Activated CD4-positive, alpha-beta T cell treated with anti-CD3 and anti-CD28 coated beads, Interleukin-2, amount 10 ng/mL, durations not matched to agents 7 days and 5 days (primary cell): Measurements from ENCODE around the gene KMT5B. TPM values are rescaled to one million over a fixed set of nuclear protein-coding genes. Genes with fewer than 3 reads are reported as not detected.

Experiments
- CTCF ChIA-PET: fragments of 350-600 bp; sonication (Branson Sonifier 250); formaldehyde crosslinking; loops from one replicate; lab custom pipeline; 2021; ENCODE audit warnings: antibody characterized with exemption; lab: Charles Lee
- POLR2A ChIA-PET: fragments of 350-600 bp; sonication (Branson Sonifier 250); formaldehyde crosslinking; loops from one replicate; lab custom pipeline; 2021; ENCODE audit warnings: antibody characterized with exemption; lab: Charles Lee
- DNase-seq: peaks from one replicate; pipeline ENCODE4 v3.0.0-alpha.2; 2020
- H3K27ac Mint-ChIP-seq: one replicate; pipeline ENCODE4 v1.8.0; 2021; ENCODE audit warnings: mild to moderate bottlenecking, moderate library complexity, mixed read lengths
- H3K27me3 Mint-ChIP-seq: one replicate; pipeline ENCODE4 v1.8.0; 2021; ENCODE audit warnings: mixed read lengths
- H3K36me3 Mint-ChIP-seq: one replicate; pipeline ENCODE4 v1.8.0; 2021; ENCODE audit warnings: low read depth, mixed read lengths
- H3K4me1 Mint-ChIP-seq: one replicate; pipeline ENCODE4 v1.8.0; 2021; ENCODE audit warnings: mixed read lengths
- H3K4me3 Mint-ChIP-seq: one replicate; pipeline ENCODE4 v1.8.0; 2021; ENCODE audit warnings: mild to moderate bottlenecking, moderate library complexity, mixed read lengths
- H3K9me3 Mint-ChIP-seq: one replicate; pipeline ENCODE4 v1.8.0; 2021; ENCODE audit warnings: mixed read lengths
- total RNA-seq, 2 experiments: library from RNA; stranded (reverse); gene quantifications; one replicate each; pipeline ENCODE4 v1.2.3, GENCODE V29; 2021

Gene KMT5B
- total RNA-seq, 2 experiments from 2014 or later = 28.1 to 28.5 TPM

DNA sequence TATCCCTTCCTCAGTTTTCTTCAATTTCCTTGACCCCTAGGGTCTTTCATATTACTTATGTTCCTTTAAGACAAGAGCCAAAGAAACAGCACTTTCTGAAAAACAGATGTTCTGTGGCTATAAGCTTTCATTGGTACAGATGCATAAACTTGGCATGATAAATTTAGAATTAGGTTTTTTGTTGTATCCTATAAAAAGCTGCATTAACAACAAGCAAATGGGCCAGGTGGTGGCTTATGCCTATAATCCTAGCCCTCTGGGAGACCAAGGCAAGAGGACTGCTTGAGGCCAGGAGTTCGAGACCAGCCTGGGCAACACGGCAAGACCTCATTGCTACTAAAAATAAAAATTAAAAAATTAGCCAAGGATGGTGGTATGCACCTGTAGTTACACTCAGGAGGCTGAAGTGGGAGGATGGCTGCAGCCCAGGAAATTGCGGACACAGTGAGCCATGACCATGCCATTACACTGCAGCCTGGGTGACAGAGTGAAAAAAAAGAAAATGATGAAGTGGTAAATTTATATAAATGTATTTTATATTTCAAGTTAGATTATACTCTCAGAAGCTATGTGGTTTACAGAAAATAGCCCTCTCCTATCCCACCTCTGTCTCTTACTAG lies 18.3 kb downstream of the KMT5B start:
- Mint-ChIP-seq H3K27ac (no peak overlapping the region), H3K36me3 (no peaks in the 10 kb centered on the region), H3K4me3 (no peak overlapping the region), H3K9me3 (no peaks in the 10 kb centered on the region), H3K27me3 (no peaks in the 10 kb centered on the region), H3K4me1 (peaks cover 7% of the 10 kb centered on the region)
- CTCF ChIA-PET = interaction anchor here (0.5 to 1.0 kb wide), 2 partner anchors 14 to 33 kb away, joined by 3 read pairs; no protein-coding TSS in a partner anchor
- POLR2A ChIA-PET = no interaction called here
- no peak for DNase-seq

DNA sequence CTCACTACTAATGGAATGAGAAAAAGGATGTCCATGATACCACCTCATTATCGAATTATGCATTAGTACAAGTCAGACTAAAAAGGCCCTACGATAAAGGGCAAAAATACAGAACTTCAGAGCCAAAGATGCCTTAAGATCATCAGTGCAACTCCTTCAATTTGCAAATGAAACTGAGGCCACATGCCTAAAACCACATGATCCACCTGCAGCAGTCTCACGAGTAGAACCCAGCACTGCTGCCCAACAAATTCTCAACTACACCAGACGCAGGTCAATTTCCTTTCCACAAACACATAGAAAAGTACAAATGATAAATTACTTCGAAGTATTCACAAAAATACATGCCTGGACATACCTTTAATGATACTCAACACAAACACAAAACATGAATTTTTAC lies 20.1 kb downstream of the KMT5B start:
- ChIA-PET CTCF (interaction anchor here (0.7 kb wide), 1 partner anchor 391 kb away, joined by 5 read pairs; no protein-coding TSS in a partner anchor), POLR2A (interaction anchor here (0.7 kb wide), 1 partner anchor 11 kb away, joined by 16 read pairs; no protein-coding TSS in a partner anchor)
- Mint-ChIP-seq H3K27me3 (no peaks in the 10 kb centered on the region), H3K27ac (no peak overlapping the region), H3K36me3 (no peaks in the 10 kb centered on the region), H3K9me3 (no peaks in the 10 kb centered on the region), H3K4me1 (peaks cover 7% of the 10 kb centered on the region), H3K4me3 (no peak overlapping the region)
- no peak for DNase-seq

DNA sequence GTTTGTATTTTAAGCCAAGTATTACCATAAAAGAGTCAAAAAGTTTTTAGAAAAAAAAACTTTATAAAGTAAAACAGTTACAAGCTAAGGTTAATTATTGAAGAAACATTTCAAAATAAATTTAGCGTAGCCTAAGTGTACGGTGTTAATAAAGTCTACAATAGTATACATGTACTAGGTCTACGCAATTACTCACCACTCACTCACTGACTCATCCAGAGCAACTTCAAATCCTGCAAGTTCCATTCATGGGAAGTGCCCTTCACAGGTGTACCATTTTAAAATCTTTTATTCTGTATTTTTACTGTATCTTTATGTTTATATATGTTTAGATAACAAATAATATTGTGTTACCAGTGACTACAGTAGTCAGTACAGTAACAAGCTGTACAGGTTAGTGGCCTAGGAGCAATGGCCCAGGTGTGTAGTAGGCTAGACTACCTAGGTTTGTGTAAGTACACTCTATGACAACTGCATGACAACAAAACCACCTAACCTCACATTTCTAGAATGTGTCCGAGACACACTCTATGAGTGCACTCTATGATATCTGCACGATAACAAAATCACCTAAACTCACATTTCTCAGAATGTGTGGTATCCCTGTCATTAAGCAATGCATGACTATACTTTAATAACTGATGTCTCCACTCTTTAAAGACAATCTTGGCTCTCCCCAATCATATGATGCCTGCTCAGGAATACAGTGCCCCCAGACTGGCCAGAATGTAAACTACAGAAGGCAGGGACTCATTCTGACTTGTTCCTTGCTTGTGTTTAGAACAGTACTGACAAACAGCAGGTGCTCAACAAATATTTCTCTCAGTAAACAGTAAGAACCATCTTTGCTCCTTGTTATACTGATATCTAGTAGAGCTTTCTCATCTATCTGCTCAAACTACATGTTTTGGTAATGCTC lies 21.2 kb downstream of the KMT5B start:
- Mint-ChIP-seq H3K4me3 (no peak overlapping the region), H3K36me3 (no peaks in the 10 kb centered on the region), H3K9me3 (no peaks in the 10 kb centered on the region), H3K27ac (no peak overlapping the region), H3K4me1 (peaks cover 7% of the 10 kb centered on the region), H3K27me3 (no peaks in the 10 kb centered on the region)
- DNase-seq = no peak
- ChIA-PET POLR2A (no interaction called here), CTCF (interaction anchor here (1.7 kb wide), 1 partner anchor 17 kb away, joined by 6 read pairs; no protein-coding TSS in a partner anchor)

DNA sequence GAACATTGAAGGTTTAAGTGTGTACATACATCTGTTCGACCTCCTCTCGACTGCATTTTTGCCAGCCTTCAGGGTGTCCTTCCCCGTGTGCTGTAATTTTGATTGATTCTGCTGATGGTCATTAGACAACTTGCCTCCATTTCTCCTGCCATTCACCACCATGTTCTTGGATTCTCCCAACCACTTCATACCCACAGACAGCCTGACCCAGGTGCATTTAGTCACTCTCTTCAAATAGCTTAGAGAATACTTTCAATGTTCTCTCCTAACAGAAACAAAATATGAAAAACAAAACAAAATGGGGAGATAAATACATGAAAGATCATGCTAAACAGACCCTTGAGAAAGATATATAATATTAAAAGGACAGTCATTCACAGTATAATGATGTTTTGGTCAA lies 23.2 kb downstream of the KMT5B start:
- peaks cover 7% of the 10 kb centered on the region for H3K4me1 Mint-ChIP-seq
- DNase-seq = no peak
- peaks cover 1% of the 10 kb centered on the region for H3K36me3 Mint-ChIP-seq
- CTCF ChIA-PET = interaction anchor here (0.5 kb wide), 1 partner anchor 259 kb away, joined by 3 read pairs; no protein-coding TSS in a partner anchor
- H3K9me3 Mint-ChIP-seq = no peaks in the 10 kb centered on the region
- no peak overlapping the region for H3K4me3 Mint-ChIP-seq
- H3K27ac Mint-ChIP-seq = no peak overlapping the region
- no peaks in the 10 kb centered on the region for H3K27me3 Mint-ChIP-seq
- POLR2A ChIA-PET = no interaction called here

DNA sequence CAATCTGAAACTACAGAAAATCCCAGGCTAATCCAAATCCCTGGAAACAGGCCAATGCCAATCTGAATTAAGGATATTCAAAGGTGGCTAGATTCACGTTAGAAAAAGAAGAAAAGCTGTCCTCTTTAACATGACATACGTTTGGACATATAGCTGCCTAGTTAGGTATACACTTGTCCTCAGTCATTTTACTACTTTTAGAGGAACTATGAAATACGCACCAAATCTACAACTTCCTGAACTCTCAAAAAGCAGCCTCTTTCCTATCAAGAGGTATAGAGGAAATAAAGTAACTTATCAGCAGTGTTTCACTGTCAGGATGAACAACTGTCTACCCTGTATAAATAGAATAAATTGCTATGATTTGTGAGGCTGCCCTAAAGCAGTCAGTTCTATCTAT lies 24.0 kb downstream of the KMT5B start:
- H3K36me3 Mint-ChIP-seq = peaks cover 6% of the 10 kb centered on the region
- CTCF ChIA-PET = no interaction called here
- no peak overlapping the region for H3K27ac Mint-ChIP-seq
- H3K4me3 Mint-ChIP-seq = no peak overlapping the region
- peaks cover 7% of the 10 kb centered on the region for H3K4me1 Mint-ChIP-seq
- DNase-seq = no peak
- H3K9me3 Mint-ChIP-seq = no peaks in the 10 kb centered on the region
- POLR2A ChIA-PET = no interaction called here
- H3K27me3 Mint-ChIP-seq = no peaks in the 10 kb centered on the region

DNA sequence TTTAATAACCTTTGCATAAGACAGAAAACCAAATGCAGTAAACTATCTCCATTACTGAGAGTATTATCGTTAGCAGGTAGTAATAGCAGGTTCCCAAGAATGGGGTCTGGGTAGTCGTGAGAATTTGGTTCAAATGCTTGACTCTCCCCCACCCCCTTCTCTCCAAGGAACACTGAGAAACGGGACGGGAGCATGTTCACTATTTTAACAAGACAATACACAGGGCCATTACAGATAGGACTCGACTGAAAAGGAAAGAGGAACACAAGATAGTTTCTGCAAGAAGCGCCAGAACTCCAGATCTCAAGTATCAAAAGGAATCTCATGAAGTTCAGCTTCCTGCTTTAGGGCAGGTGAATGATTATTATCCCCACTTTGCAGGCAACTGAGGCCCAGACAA lies 27.0 kb downstream of the KMT5B start:
- POLR2A ChIA-PET = interaction anchor here (0.5 kb wide), 1 partner anchor 9 kb away, joined by 9 read pairs; no protein-coding TSS in a partner anchor
- no peaks in the 10 kb centered on the region for H3K4me1 Mint-ChIP-seq
- CTCF ChIA-PET = interaction anchor here (1.0 kb wide), 1 partner anchor 100 kb away, joined by 3 read pairs; no protein-coding TSS in a partner anchor
- DNase-seq = no peak
- no peaks in the 10 kb centered on the region for H3K9me3 Mint-ChIP-seq
- no peaks in the 10 kb centered on the region for H3K27me3 Mint-ChIP-seq
- H3K27ac Mint-ChIP-seq = no peak overlapping the region
- no peak overlapping the region for H3K4me3 Mint-ChIP-seq
- peaks cover 10% of the 10 kb centered on the region for H3K36me3 Mint-ChIP-seq

DNA sequence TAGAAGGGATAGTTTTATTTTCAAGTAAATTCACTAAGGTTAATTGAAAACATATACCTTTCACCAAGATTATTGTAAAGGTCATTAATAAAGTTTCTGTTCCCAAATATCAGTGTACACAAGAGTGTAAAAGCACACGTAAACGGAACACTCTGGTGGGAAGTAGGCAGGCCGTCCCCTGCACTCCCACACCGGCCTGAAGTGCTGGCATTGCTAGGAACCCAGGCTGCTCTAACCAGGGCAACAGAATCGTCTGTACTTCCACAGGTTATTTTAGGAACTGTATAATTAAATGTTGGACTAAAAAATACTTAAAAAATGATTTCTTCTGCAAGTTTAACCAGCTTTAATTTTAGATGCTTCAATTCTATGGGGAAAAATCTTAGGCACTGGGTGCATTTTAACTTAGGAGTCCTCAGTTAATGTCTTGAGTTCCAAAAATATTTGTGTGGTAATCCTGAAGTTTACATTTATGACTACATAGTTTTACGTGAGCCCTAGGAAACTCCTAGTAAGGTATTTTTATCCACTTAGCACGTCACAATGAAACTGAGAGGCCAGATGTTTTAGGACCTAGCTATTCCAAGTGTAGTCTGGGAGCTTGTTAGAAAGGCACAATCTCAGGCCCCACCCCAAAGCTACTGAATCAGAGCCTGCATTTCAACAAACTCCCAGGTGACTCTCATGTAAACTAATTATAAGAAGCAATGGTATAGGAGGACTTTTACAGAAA lies 31.2 kb downstream of the KMT5B start:
- Mint-ChIP-seq H3K27me3 (no peaks in the 10 kb centered on the region), H3K9me3 (no peaks in the 10 kb centered on the region), H3K27ac (no peak overlapping the region), H3K4me1 (no peaks in the 10 kb centered on the region), H3K4me3 (no peak overlapping the region), H3K36me3 (peaks cover 13% of the 10 kb centered on the region)
- no peak for DNase-seq
- ChIA-PET CTCF (interaction anchor here (0.7 kb wide), 1 partner anchor 9 kb away, joined by 7 read pairs; no protein-coding TSS in a partner anchor), POLR2A (interaction anchor here (0.6 kb wide), 1 partner anchor 11 kb away, joined by 16 read pairs; no protein-coding TSS in a partner anchor)

DNA sequence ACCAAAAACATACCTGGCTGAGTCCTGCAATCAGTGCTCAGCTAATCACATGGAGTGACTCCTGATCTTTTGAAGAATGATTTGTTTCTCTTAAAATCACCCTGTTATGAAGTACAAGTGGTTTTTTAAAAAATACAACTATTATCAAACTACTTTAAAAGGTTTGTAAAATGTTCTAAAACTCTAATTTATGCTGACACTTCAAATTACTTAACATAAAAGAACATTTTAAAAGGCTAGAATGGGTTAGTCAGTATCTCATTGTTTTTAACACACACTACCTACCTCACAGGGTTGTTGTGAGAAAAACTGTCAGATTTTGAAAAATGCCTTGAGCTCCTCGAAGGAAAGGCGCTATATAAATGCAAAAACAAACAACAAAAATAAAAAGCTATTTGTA lies 33.2 kb downstream of the KMT5B start:
- no peaks in the 10 kb centered on the region for H3K9me3 Mint-ChIP-seq

DNA sequence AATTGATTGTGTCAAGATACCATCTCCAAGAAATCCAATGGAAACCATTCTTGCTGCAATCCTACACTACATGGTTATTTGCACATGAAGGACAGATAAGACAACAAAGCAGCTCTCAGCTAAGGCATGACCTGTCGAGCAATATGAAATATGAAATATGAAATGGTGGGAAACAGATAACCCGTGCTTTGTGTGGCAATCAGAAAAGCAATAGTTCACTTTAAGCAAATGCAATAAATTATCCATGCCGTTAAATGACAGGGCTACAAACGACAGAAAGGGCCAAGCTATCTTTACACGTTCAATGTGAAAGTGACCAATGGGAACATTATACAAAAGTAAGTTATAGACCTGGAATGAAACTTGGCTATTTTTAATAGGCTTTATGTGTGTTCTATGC lies 35.2 kb downstream of the KMT5B start:
- Mint-ChIP-seq H3K27me3 (no peaks in the 10 kb centered on the region), H3K27ac (no peak overlapping the region), H3K4me1 (no peaks in the 10 kb centered on the region), H3K36me3 (peaks cover 18% of the 10 kb centered on the region), H3K4me3 (no peak overlapping the region), H3K9me3 (no peaks in the 10 kb centered on the region)
- ChIA-PET POLR2A (no interaction called here), CTCF (interaction anchor here (0.9 to 1.3 kb wide), 3 partner anchors 13 to 32 kb away, joined by 4 read pairs; no protein-coding TSS in a partner anchor)
- no peak for DNase-seq

More for the DNA sequence above, 33.2 kb downstream of the KMT5B start:
- Mint-ChIP-seq H3K36me3 (peaks cover 15% of the 10 kb centered on the region), H3K27ac (no peak overlapping the region), H3K4me3 (no peak overlapping the region), H3K27me3 (no peaks in the 10 kb centered on the region), H3K4me1 (no peaks in the 10 kb centered on the region)
- POLR2A ChIA-PET = no interaction called here
- CTCF ChIA-PET = no interaction called here
- no peak for DNase-seq

DNA sequence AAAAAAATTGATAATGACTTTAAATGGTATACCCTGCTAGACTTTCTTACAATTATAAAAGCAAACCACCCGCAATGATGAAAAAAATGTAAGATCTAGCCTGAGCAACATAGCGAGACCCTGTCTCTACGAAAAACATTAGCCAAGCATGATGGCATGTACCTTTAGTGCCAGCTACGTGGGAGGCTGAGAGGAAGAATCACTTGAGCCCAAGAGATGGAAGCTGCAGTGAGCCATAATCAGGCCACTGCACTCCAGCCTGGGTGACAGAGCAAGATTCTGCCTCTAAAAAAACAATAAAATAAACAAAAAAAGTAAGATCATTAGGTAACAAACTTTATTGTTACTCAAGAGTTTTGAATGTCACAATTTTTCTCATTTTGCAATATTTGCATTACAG lies 39.2 kb downstream of the KMT5B start:
- no peak overlapping the region for H3K27ac Mint-ChIP-seq
- ChIA-PET POLR2A (interaction anchor here (0.5 kb wide), 1 partner anchor 64 kb away, joined by 4 read pairs; no protein-coding TSS in a partner anchor), CTCF (interaction anchor here (0.6 kb wide), 1 partner anchor 87 kb away, joined by 3 read pairs; no protein-coding TSS in a partner anchor)
- no peak overlapping the region for H3K4me3 Mint-ChIP-seq
- DNase-seq = no peak
- peaks cover 27% of the 10 kb centered on the region for H3K36me3 Mint-ChIP-seq
- H3K9me3 Mint-ChIP-seq = no peaks in the 10 kb centered on the region
- H3K4me1 Mint-ChIP-seq = no peaks in the 10 kb centered on the region
- no peaks in the 10 kb centered on the region for H3K27me3 Mint-ChIP-seq

DNA sequence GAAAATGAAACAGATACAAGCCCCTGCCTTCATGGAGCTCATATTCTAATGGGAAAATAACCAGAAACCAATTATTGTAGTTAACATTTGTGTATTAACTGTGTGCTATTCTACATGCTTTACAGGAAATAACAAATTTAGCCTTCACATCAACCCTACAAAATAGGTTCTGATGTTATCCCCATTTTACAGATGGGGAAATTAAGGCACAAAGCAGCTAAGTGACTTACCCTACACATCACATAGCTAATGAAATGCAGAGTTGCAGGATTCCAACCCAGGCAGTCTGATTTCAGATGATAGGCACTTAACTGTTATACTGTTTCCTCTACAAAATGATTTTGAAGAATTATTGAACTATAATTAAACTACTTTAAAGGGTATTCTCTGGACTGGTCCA lies 43.7 kb downstream of the KMT5B start:
- H3K27ac Mint-ChIP-seq = no peak overlapping the region
- H3K36me3 Mint-ChIP-seq = peaks cover 27% of the 10 kb centered on the region

DNA sequence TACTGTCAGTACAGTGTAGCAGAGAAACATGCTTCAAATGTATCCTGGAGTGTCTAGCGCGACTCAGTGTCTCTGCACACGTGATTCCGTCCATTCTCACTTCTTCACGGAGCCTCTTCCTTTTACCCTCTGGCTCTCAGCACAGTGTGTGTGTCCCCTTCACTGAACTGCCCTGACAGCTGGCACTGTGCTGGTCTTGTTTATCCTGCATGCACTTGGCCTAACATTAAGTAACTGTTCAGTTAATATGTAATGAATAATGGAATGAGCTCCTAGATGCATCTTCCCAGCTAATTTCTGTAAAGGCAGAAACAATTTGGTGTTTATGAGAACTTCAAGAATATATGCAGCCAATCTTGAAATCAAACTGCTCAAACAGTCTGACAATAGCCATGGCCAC lies 44.4 kb downstream of the KMT5B start:
- H3K27me3 Mint-ChIP-seq = no peaks in the 10 kb centered on the region
- DNase-seq = no peak
- H3K27ac Mint-ChIP-seq = no peak overlapping the region
- ChIA-PET CTCF (no interaction called here), POLR2A (no interaction called here)
- H3K9me3 Mint-ChIP-seq = no peaks in the 10 kb centered on the region
- no peaks in the 10 kb centered on the region for H3K4me1 Mint-ChIP-seq
- H3K4me3 Mint-ChIP-seq = no peak overlapping the region
- H3K36me3 Mint-ChIP-seq = peaks cover 19% of the 10 kb centered on the region

More for the DNA sequence above, 43.7 kb downstream of the KMT5B start:
- Mint-ChIP-seq H3K27me3 (no peaks in the 10 kb centered on the region), H3K9me3 (no peaks in the 10 kb centered on the region), H3K4me1 (no peaks in the 10 kb centered on the region), H3K4me3 (no peak overlapping the region)
- POLR2A ChIA-PET = no interaction called here
- DNase-seq = no peak
- CTCF ChIA-PET = no interaction called here
